NCI-H2107 (cell line): ENCODE measurements around the gene NES.

ENCODE experiments used
- DNase-seq: peaks from one replicate; lab custom pipeline; 2025; lab: John Stamatoyannopoulos, UW

The NES gene

GRCh38 chr1:156704930-156705320 is 27.7 kb upstream of the NES start:
- DNase-seq = no peak

GRCh38 chr1:156704166-156704711 is 27.0 kb upstream of the NES start:
- DNase-seq = no peak

DNA sequence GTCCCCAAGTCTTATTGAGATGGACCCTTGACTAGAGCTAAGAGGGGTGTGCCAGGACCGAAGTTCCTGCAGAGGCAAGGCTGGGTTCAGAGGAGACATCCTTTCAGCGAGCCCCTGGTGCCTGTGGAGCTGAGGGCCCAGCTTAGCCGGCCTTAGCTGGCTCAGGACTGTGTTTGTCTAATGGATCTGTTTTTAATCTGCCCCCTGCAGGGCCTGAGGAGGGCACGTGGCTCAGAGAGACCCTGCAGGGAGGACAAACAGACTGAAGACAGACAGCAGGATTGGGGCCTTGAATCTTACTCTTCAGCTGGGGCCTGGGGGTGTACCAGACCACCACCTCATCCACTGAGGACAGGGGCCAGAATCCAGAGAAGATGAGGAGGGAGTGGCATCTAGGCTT is 26.5 kb upstream of the NES start:
- DNase-seq = no peak

GRCh38 chr1:156703336-156703735 is 26.1 kb upstream of the NES start:
- DNase-seq = no peak

DNA sequence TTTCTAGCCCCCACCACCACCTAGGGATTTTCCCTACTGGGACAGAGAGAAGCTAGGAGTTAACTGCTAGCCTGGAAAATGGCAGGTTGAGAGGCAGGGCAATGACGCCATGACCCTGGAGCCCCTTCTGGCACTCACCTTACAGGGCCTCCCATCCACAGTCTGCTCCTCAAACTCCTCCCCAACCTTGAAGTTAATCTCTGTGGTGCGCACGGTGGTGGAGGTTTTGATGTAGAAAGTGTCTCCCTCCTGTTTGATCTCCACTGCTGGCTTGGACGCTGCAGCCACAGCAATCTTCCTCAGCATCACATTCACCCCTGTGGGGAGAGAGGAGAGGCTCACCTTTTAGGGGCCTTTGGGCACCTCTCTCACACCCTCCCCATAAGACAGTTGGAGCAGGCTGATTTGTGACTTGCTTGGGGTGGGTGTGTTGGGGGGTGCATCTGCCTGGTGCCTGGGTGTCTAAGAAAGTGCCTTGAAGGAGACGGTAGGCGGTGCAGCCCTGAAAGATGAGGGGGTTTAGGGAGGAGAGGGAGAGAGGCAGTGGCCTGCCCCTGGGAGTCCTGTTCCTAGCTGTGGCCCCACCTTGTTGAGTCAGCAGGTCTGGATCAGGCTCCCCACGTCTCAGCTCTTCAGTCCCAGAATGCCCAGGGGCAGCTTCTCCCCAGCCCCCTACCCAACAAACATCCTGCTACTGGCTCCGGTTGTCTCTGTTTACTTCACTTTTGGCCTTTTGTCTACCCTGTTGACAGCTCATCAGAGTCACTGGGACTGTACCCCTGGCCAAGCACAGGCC is 23.7 kb upstream of the NES start:
- no peak for DNase-seq

DNA sequence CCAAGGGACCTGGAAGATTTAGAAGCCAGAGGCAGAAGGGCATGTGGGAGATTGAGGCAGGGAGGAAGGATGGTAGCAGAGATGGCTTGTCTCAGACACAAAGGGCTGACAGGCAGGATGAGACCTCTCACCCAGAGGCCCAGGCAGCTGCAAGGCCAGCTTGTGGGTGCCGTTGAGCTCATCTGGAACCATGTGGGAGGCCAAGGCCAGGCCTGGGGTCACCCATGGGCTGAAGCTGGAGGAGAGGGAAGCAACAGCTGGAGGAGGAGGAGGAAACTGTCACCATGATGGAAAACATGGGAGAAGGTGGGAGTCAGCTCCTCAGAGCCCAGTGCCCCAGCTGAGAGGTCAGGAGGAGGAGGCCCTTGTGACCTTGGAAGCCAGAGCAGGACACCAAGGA is 21.8 kb upstream of the NES start:
- no peak for DNase-seq

- DNase-seq = no peak
These were observed 20.3 kb upstream of the NES start for GRCh38 chr1:156697481-156697880.

DNA sequence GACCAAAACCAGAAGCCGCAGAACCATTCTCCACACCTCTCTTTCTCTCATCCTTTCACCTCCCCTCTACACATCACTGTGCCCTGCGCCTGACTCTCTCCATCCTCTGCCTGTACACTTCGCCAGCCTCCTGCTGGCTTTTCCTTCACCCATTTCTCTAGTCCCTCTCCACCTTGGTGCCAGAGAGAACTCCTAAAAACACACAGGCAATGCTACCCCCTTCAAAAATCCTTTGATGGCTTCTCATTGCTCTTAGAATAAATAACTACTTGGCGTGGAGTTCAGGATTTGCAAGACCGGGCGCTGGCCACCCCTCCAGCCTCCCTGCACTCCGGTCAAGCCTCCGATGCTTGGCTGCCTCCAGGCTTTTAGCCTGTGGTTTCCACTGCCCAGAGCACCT is 19.5 kb upstream of the NES start:
- DNase-seq = no peak

DNA sequence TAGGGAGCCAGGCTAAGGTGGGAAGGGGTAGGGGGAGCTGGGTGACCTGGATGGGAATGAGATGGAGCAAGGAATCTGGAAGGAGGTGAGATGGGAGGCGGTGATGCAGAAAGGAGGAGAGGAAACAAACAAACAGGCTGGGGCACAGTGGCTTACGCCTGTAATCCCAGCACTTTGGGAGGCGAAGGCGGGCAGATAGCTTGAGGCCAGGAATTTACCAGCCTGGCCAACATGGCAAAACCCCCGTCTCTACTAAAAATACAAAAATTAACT is 17.4 kb upstream of the NES start:
- DNase-seq = no peak

DNA sequence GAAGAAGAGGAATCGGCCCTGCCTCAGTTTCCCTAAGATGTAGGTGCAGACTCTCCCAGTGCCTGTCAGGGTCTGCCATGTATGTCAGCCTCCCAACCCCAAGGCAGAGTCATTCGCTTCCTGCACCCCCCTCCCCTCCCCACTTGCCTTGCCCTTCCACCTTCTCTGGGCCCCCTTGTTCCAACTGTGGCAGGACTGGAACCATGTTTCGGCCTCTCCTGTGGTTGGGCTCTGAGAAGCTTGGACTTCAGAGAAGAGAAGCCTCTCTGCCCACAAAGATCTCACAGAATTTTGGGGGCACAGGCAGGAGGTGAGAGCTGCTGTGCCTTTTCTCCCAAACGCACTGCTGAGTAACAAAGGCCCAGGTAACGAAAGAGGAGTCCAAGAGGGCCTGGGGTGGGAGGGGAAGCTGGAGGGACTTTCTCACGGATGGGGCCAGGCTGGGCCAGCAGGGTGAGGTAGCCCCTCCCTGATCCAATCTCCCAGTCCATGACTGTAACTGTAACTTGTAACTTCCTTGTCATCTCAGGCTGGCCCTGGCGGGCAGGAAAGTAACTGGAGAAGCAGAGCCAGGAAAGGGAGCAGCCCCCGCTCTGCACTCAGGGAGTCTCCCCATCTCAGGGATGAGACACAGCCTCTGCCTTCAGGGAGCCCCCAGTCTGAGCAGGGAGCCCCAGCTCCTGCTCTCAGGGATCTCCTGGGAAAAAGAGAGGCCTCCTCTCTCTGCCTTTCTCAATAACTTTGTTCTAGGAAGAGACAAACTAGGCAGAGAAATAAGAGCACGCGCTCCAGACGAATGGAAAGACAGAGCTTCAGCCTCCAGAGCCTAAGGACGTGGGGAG is 16.9 kb upstream of the NES start:
- peak; percentile 49 for DNase-seq

GRCh38 chr1:156692925-156693847 is 16.0 kb upstream of the NES start:
- peak; percentile 88 for DNase-seq

- DNase-seq = no peak
These were observed 15.3 kb upstream of the NES start for GRCh38 chr1:156692441-156692924.

DNA sequence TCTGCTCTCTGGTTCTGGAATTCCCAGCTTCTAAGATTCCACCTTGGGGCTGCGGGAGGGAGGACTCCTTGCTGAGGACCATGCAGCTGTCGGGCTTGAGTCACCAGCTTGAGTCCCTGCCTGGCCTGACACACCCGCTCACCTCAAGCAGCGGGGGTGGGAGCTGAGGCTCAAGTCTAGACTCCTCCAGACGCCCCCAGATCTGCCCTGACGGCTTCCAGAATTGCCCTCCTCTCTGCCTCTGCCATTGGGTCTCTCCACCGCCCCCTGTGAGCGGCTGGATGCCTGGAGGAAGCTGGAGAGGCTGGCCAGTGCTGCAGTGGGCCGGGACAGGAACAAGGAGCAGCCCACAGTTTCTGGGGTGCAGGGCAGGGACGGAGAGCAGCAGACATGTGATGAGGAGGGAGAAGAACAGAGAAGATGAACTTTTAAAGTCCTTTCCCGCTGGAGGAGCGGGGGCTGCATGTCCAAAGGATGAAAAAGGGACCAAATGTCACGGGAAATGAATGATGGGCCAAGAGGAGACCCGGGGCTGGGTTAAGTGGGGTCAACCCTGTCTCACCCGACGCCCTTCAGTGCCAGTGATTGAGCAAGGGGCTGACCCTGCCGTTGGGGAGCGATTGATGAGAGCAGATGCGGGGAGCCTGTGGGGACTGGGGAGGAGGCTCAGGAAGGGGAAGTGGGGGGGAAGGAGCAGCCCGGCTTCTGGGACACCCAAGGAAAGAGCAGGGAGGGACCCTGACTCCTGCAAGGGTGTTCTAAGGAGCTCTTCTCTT is 14.6 kb upstream of the NES start:
- DNase-seq = no peak

GRCh38 chr1:156691191-156691590 is 14.0 kb upstream of the NES start:
- no peak for DNase-seq

DNA sequence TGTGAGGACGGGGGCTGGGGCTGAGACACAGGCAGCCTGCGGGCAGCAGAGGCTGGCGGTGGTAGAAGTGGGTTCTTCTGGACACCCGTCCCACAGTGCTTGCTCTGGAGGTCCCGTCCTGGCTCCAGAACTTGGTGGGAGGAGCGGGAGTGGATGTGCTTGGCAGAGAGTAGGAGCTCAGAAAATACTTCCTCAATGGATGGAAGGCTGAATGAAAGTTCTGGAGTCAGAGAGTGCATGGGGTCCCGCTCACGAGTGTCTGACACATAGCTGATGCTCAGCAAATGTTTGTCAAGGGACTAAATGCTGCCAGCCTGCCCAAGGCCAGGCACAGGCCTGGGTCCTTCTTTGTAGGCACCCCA is 13.4 kb upstream of the NES start:
- no peak for DNase-seq

DNA sequence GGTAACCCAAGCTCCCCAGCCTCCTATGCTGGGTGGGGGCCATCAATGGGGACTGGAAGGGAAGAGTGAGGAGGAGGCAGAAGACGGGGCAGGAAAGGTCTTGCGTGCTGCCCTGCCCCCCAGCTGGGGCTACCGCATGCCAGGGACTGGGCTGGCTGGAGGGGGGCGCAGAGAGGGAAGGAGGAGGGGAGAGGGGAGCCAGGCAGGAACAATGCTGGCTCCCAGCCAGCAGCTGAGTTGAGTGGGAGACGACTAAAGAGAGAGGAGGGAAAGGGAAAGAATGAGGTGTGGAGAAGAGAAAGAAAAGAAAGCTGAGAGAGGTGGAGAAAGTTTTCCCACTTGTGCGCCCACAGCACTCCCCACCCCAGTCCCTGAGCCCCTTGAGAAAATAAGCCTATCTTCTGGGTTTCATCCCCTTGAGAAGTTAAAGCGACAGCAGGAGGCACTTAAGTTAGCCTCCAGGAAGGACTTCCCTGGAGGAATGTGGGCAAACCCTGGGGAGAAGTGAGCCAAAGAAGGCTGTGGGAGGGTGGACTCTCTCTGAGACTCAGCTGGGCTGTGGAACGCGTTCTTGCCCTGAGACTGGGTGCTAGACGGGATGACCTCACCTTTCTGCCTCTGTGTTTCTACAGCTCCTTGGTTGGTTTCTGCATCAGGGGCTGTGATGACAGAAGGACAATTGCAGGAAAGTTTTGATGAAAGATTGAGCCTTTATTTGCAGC is 12.9 kb upstream of the NES start:
- DNase-seq = no peak

DNA sequence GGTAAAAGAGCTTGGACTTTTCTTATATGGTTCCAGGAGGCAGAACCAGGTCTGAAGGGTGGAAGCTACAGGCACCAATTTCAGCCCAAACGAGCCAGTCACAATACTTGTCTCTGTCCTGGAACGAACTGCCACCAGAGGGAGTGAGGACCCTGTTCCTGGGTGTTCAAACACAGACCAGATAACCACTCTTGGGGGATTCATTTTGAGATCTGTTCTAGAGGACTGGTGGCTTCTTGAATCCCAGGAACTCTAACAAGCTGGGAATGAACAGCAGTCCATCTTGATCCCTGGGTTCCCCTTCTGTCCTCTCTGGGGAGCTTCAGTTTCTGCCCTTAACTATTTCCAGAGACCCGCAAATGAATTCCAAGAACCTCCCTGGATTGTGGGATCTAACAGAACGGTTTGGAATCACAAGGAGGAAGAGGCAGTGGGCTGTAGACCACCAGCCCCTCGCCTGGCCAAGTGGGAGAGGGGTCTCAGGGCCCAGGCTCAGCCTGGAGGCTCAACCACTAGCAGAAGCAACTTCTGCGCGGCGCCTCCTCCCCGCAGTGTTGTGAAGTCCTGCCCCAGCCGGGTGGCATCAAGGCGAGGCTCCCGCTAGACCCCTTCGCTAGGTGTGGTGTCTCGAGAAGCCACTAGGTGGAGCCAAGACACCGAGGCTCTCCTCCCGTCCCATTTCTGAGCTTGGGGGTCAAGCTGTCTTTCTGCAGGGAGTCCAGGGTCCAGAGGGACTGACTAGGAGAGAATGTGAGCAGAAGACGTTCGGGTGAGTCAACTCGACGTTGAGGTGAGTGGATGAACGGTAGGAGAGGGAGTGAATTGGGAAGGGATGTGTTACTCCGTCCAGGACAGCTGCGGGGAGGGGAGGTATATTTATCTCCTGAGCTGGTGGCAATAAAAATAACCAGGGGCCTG is 12.1 kb upstream of the NES start:
- DNase-seq = peak; percentile 72

GRCh38 chr1:156684227-156684782 is 7.1 kb upstream of the NES start:
- no peak for DNase-seq

- DNase-seq = no peak
These were observed 5.1 kb upstream of the NES start for GRCh38 chr1:156682166-156682890.
